ENCODE data around the gene JOSD1. TPM values are rescaled to one million over a fixed set of nuclear protein-coding genes. Genes with fewer than 3 reads are reported as not detected.

The JOSD1 gene
- total and polyA plus RNA-seq, 2 donors (not counting 1 experiment from before 2014, with no cell fraction given), result 78.7 to 94.8 TPM

- ChIA-PET POLR2A (no interaction called here), CTCF (interaction anchor here (1.3 to 1.5 kb wide), 2 partner anchors 8 to 10 kb away, joined by 4 to 7 read pairs; no protein-coding TSS in a partner anchor)
- Mint-ChIP-seq H3K27me3 (no peaks in the 10 kb centered on the region), H3K4me3 (no peak overlapping the region), H3K4me1 (peaks cover 5% of the 10 kb centered on the region), H3K9me3 (ENCODE audit: insufficient read depth) (no peaks in the 10 kb centered on the region), H3K27ac (peak overlapping the region; percentile 26)
- no peak for TF ChIP-seq EZH2 (IDR thresholded peaks at IDR 0.05; ENCODE audit: borderline replicate concordance, insufficient read depth, low read depth, low read length, poor library complexity, severe bottlenecking)
- TF ChIP-seq CTCF (IDR thresholded peaks at IDR 0.05), result no peak
- H3K4me2 ChIP-seq (replicated peaks; ENCODE audit: low read depth, low read length, poor library complexity, severe bottlenecking), result no peak overlapping the region
- H3K4me3 ChIP-seq (ENCODE audit: control extremely low read depth in 1 of 5, extremely low read depth in 1 of 5, insufficient read depth in 1 of 5, low read depth in 2 of 5, low read length in 4 of 5), result no peak overlapping the region
- peak overlapping the region in 1 of 2 donors; percentile 39 for H3K27ac ChIP-seq (ENCODE audit: low read length in 2 of 2)
- DNase-seq (no peak), ATAC-seq (ENCODE audit: low read depth) (no peak)
- 99% methylated on average over 8 of the region's 9 CpGs for WGBS (ENCODE audit: insufficient coverage)
- no peak overlapping the region for H2AFZ ChIP-seq (ENCODE audit: insufficient read depth, low read depth, low read length, poor library complexity, severe bottlenecking)
- peaks cover 0 to 6% of the 10 kb centered on the region in 2 donors for H3K4me1 ChIP-seq (ENCODE audit: control insufficient read depth in 2 of 2, insufficient read depth in 2 of 2, low read length in 2 of 2)
- peaks cover 7 to 99% of the 10 kb centered on the region in 2 experiments for H3K36me3 ChIP-seq (replicated peaks in 1 of 2; ENCODE audit: control extremely low read depth in 1 of 2, control insufficient read depth in 1 of 2, extremely low read depth in 1 of 2, insufficient read depth in 2 of 2, low read length in 1 of 2)
- peaks cover 35% of the 10 kb centered on the region for H3K79me2 ChIP-seq (ENCODE audit: control insufficient read depth, insufficient read depth, low read length)
- H3K9me3 ChIP-seq (ENCODE audit: control extremely low read depth in 1 of 3, control insufficient read depth in 2 of 3, insufficient read depth in 1 of 3, low read length in 2 of 3), result no peaks in the 10 kb centered on the region
- peaks cover 100% of the 10 kb centered on the region for H4K20me1 ChIP-seq (ENCODE audit: control insufficient read depth, insufficient read depth, low read length, poor library complexity, severe bottlenecking)
- intact Hi-C loops (cut with micrococcal nuclease), result no loop called here
- no peak overlapping the region for H3K9ac ChIP-seq (ENCODE audit: low read length)
- no peaks in the 10 kb centered on the region for H3K27me3 ChIP-seq (replicated peaks in 1 of 4; ENCODE audit: control extremely low read depth in 1 of 4, control insufficient read depth in 3 of 4, insufficient read depth in 4 of 4, low read length in 3 of 4)
Measured at GRCh38 chr22:38741166-38741565, 40.4 kb upstream of the JOSD1 start.

GRCh38 chr22:38740754-38741153 is 40.0 kb upstream of the JOSD1 start:
- Histone ChIP-seq H3K36me3 (replicated peaks in 1 of 2; ENCODE audit: control extremely low read depth in 1 of 2, control insufficient read depth in 1 of 2, extremely low read depth in 1 of 2, insufficient read depth in 2 of 2, low read length in 1 of 2) (peaks cover 7 to 99% of the 10 kb centered on the region in 2 experiments), H3K79me2 (ENCODE audit: control insufficient read depth, insufficient read depth, low read length) (peaks cover 31% of the 10 kb centered on the region), H3K9me3 (ENCODE audit: control extremely low read depth in 1 of 3, control insufficient read depth in 2 of 3, insufficient read depth in 1 of 3, low read length in 2 of 3) (no peaks in the 10 kb centered on the region), H3K4me1 (ENCODE audit: control insufficient read depth in 2 of 2, insufficient read depth in 2 of 2, low read length in 2 of 2) (peaks cover 0 to 10% of the 10 kb centered on the region in 2 donors), H3K9ac (ENCODE audit: low read length) (no peak overlapping the region), H3K27me3 (replicated peaks in 1 of 4; ENCODE audit: control extremely low read depth in 1 of 4, control insufficient read depth in 3 of 4, insufficient read depth in 4 of 4, low read length in 3 of 4) (no peaks in the 10 kb centered on the region), H2AFZ (ENCODE audit: insufficient read depth, low read depth, low read length, poor library complexity, severe bottlenecking) (no peak overlapping the region), H3K27ac (ENCODE audit: low read length in 2 of 2) (peak overlapping the region in 1 of 2 donors; percentile 39), H3K4me2 (replicated peaks; ENCODE audit: low read depth, low read length, poor library complexity, severe bottlenecking) (no peak overlapping the region), H4K20me1 (ENCODE audit: control insufficient read depth, insufficient read depth, low read length, poor library complexity, severe bottlenecking) (peaks cover 100% of the 10 kb centered on the region), H3K4me3 (ENCODE audit: control extremely low read depth in 1 of 5, extremely low read depth in 1 of 5, insufficient read depth in 1 of 5, low read depth in 2 of 5, low read length in 4 of 5) (no peak overlapping the region)
- intact Hi-C loops (cut with micrococcal nuclease), result no loop called here
- TF ChIP-seq CTCF (IDR thresholded peaks at IDR 0.05) (no peak), EZH2 (IDR thresholded peaks at IDR 0.05; ENCODE audit: borderline replicate concordance, insufficient read depth, low read depth, low read length, poor library complexity, severe bottlenecking) (no peak)
- WGBS (ENCODE audit: insufficient coverage), result 97% methylated on average over 3 of the region's 8 CpGs
- Mint-ChIP-seq H3K4me3 (no peak overlapping the region), H3K27me3 (no peaks in the 10 kb centered on the region), H3K4me1 (peaks cover 7% of the 10 kb centered on the region), H3K27ac (peak overlapping the region; percentile 20), H3K9me3 (ENCODE audit: insufficient read depth) (no peaks in the 10 kb centered on the region)
- ChIA-PET POLR2A (no interaction called here), CTCF (interaction anchor here (1.3 kb wide), 1 partner anchor 11 kb away, joined by 3 read pairs; no protein-coding TSS in a partner anchor)
- ATAC-seq (ENCODE audit: low read depth) (no peak), DNase-seq (no peak)
